Tongue (tissue), 2 donors: ENCODE results near the gene DENND10. TPM values are rescaled to one million over a fixed set of nuclear protein-coding genes. Genes with fewer than 3 reads are reported as not detected.
"Not testable (repeated sequence)": the region's sequence is repeated elsewhere in the genome, so short reads cannot be mapped to it uniquely, and the experiment has no call there.

Experiments
- DNase-seq: peaks from one replicate; pipeline ENCODE4 v3.0.0-alpha.2; 2015
- total RNA-seq: library from RNA; depleted of rRNA; stranded (reverse); fragments of >200 nt; gene quantifications from one replicate; pipeline ENCODE4 v1.2.3, GENCODE V29; 2014

Gene DENND10
- total RNA-seq, 1 donor from 2014 or later, result 41.1 TPM

GRCh38 chr10:119098576-119098975 lies 5.3 kb upstream of the DENND10 start:
- DNase-seq, result no peak

GRCh38 chr10:119100434-119101238 lies 3.3 kb upstream of the DENND10 start:
- DNase-seq, result no peak

DNA sequence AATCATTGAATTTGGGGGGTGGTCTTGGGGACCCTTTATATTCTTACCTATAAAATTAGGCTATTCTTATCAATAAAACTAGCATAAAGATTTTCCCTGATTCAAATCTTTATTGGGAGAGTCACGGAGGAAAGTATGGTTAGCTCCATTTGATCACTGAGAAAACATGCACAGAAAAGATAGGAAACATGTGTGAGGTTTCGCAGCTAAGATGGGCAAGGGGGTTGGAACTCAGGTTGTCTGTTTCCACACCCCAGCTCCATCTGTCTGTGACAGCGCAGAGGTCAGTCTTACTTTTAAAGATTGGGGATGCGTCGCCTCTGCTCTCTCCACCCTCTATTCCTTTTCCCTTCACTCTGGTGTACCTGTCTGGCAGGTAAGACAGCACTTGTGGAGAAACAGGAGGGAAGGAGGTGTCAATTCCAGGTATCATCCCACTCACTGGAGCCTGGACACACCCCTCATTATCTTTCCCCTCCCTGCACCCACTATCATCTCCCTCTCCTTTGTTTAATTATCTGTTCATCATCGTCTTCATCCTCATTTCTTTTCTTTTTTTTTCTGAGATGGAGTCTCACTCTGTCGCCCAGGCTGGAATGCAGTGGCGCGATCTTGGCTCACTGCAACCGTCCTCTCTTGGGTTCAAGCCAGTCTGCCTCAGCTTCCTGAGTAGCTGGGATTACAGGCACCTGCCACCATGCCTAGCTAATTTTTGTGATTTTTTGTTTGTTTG lies 2.4 kb upstream of the DENND10 start:
- no peak for DNase-seq

GRCh38 chr10:119103241-119103902 lies 541 bp upstream of the DENND10 start:
- DNase-seq, result no peak

DNA sequence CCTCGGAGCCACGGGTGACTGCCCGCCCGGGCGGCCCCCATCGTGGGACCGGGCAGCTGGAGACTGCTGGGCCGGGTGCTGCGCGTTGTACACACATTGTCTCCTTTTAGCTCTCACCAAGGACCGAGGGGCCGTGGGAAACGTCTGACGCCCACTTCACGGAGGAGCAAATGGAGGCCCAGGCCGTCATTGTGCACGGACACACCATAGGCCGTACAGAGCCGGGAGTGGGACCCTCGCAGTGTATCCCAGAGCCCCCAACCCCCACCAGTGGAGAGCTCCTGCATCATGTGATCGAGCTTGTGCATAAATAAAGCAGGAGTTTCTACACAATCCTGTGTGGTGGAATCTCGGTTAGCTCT lies 722 bp downstream of the DENND10 start:
- DNase-seq, result no peak

GRCh38 chr10:119105155-119105554 lies 1.2 kb downstream of the DENND10 start:
- no peak for DNase-seq

DNA sequence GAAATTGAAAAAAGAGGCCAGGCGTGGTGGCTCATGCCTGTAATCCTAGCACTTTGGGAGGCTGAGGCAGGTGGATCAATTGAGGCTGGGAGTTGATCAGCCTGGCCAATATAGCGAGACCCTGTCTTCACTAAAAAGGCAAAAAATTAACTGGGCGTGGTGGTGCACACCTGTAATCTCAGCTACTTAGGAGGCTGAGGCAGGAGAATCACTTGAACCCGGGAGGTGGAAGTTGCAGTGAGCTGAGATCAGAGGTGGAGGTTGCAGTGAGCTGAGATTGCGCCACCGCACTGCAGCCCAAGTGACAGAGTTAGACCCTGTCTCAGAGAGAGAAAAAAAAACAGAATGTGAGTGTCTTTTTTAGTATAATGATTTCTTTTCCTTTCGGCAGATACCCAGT lies 2.0 kb downstream of the DENND10 start:
- not testable (repeated sequence) for DNase-seq

- DNase-seq, result not testable (repeated sequence)
Measured at GRCh38 chr10:119107106-119107505, 3.2 kb downstream of the DENND10 start.

GRCh38 chr10:119107771-119108170 lies 3.9 kb downstream of the DENND10 start:
- DNase-seq, result not testable (repeated sequence)

GRCh38 chr10:119112056-119112455 lies 8.1 kb downstream of the DENND10 start:
- DNase-seq, result no peak

DNA sequence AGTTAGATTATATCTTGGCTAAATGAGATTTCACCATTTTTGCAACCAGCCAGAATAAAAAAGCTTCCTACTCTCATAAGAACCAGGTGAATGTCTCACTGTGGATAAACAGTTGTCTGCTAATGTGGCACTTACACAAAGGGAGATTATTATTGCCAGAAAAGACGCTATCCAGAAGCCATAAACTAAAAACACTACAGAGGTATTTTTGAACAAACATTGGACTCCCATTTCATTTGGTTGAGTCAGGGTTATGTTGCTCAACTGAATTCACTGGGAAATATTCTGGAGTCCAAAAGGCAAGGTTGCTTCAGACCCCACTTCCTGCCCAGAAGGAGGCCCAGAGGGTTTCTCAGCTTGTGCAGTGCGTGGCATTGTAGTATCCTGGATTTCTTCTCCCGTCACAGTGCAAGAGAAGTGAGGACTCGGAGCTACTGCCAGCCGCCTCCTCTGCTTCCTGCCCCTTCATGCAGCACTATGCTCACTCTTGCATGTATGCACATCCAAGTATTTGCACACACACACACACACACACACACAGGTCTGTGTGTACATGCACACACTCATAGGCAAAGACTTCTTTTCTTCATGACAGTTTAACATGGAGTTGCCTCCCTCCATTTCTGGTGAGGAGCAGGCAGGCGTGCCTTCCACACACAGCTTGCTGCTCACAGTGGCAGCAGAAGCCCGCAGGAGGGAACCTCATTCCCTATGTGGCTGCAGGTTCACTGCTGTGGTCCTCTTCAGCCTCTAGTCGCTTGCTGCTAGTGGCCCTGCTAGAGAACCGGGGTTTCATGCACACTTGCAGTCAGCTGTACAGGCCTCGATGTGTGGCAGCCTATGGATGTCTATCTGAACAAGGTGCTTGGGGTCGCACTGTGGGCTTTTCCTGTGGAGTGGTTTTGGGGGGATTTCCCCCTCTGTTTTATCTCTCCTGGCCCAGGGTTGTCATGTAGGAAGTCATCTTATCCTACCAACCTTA lies 10.1 kb downstream of the DENND10 start:
- peak; percentile 31 for DNase-seq

GRCh38 chr10:119115926-119116325 lies 12.0 kb downstream of the DENND10 start:
- DNase-seq, result no peak

GRCh38 chr10:119116326-119116951 lies 12.5 kb downstream of the DENND10 start:
- no peak for DNase-seq

DNA sequence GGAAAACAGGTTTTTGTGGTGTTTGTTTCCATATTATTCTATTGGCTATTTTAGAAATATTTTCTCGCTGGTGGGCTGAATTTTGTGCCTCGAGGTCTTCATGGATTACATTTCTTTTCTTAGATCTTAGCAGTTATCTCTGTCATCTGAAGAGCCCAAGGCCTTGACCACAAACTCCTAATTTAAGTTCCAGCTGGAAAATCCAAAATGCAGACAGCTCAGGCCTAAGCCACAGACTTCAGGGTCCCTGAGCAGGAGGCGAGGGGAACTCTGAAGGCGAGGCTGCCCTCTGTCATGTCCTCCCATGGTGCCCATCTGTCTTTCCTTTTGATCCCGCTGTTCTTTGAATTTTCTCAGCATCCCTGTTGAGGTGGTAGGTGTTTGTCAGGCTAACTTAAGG lies 14.3 kb downstream of the DENND10 start:
- DNase-seq, result no peak

DNA sequence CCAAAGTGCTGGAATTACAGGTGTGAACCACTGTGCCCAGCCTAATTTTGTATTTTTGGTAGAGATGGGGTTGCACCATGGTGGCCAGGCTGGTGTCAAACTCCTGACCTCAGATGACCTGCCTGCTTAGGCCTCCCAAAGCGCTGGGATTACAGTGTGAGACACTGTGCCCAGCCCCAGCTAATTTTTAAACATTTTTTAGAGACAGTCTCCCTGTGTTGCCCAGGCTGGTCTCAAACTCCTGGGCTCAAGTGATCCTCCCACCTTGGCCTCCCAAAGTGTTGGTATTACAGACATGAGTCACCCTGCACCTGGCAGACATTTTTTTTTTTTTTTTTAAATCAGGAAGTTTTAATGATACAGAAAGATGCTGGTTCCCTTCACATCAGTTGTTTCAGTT lies 15.5 kb downstream of the DENND10 start:
- DNase-seq, result no peak

- no peak for DNase-seq
Measured at GRCh38 chr10:119120413-119120867, 16.5 kb downstream of the DENND10 start.

- no peak for DNase-seq
Measured at GRCh38 chr10:119120875-119121274, 17.0 kb downstream of the DENND10 start.

- DNase-seq, result no peak
Measured at GRCh38 chr10:119125942-119126341, 22.0 kb downstream of the DENND10 start.

- no peak for DNase-seq
Measured at GRCh38 chr10:119129721-119130120, 25.8 kb downstream of the DENND10 start.

DNA sequence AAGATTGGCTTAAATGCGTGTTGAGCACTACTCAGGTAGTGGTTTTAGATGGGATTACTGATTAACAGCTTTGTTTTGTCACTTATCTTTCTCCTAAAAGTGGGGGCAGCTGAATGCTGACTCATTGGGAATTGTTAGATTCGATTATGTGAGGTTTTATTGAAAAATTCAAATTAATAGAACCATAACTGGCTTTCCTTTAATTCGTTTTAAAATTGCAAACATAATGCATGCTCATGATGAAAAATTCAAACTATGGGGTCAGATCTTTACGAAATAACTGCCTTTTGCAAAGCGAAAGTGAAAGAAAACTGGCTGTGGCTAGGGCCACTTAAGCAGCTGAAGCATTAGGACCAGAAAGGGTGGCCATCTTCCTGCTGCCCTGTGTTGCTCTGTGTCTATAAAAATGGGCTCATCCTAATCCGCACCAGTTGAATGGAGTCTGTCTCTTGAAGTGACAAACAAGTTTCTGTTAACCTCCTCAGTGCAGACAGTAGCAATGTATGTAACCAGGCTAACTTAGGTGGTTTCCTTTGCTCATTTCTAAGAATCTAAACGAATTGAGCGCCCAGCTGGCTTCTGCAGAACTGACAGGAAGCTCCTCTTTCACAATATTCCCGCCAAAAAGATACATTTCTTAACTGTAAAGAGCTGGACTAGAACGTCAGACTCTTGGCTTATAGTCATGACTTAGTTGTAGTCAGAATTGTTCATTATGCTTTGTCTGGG lies 27.8 kb downstream of the DENND10 start:
- no peak for DNase-seq
